Upper lobe of left lung (tissue), 6 donors: ENCODE results near the gene ANKRD65. TPM values are rescaled to one million over a fixed set of nuclear protein-coding genes. Genes with fewer than 3 reads are reported as not detected.
A peak's percentile ranks its signal among the peaks of the same experiment; 100 is the strongest.
"Not testable (repeated sequence)": the region's sequence is repeated elsewhere in the genome, so short reads cannot be mapped to it uniquely, and the experiment has no call there.

Source experiments
- ATAC-seq, 2 donors: fragments of 200-7000 bp; cut with Tn5 transposase; one replicate each; pipeline ENCODE4 v1.9.1; 2022; ENCODE audit warnings: mild to moderate bottlenecking in 2 of 2, moderate library complexity in 2 of 2; ENCODE audit not compliant: low FRiP score in 2 of 2
- DNase-seq, 2 donors: peaks; one replicate each; pipeline ENCODE4 v3.0.0-alpha.2; 2019 to 2020
- H3K27ac ChIP-seq, 4 donors: fragments of 200-600 bp; sonication (generic); one replicate each; pipeline ENCODE4 v1.5.1; 2016 to 2019
- H3K27me3 ChIP-seq, 4 donors: fragments of 200-600 bp; sonication (generic); one replicate each; pipeline ENCODE4 v1.5.1; 2017 to 2019
- H3K36me3 ChIP-seq, 4 donors: fragments of 200-600 bp; sonication (generic); one replicate each; pipeline ENCODE4 v1.5.1; 2016 to 2019
- H3K4me1 ChIP-seq, 4 donors: fragments of 200-600 bp; sonication (generic); one replicate each; pipeline ENCODE4 v1.5.1; 2018 to 2019
- H3K4me3 ChIP-seq, 4 donors: fragments of 200-600 bp; sonication (generic); one replicate each; pipeline ENCODE4 v1.5.1; 2017 to 2019; ENCODE audit warnings: mild to moderate bottlenecking in 2 of 4, moderate library complexity in 1 of 4
- H3K9me3 ChIP-seq, 4 donors: fragments of 200-600 bp; sonication (generic); one replicate each; pipeline ENCODE4 v1.5.1; 2018 to 2019
- EP300 ChIP-seq, 4 donors: sonication (generic); formaldehyde crosslinking; IDR thresholded peaks; one replicate each; pipeline ENCODE4 v1.5.1; 2017; ENCODE audit warnings: antibody characterized with exemption in 4 of 4, control low read depth in 2 of 4
- POLR2A ChIP-seq, 4 donors: fragments of 450-650 bp; IDR thresholded peaks; one replicate each; pipeline ENCODE4 v1.5.1; 2016 to 2017; ENCODE audit warnings: antibody characterized with exemption in 4 of 4, mild to moderate bottlenecking in 2 of 4
- POLR2AphosphoS5 ChIP-seq, 2 donors: sonication (generic); formaldehyde crosslinking; IDR thresholded peaks; one replicate each; pipeline ENCODE4 v1.5.1; 2017; ENCODE audit warnings: antibody characterized with exemption in 2 of 2
- WGBS, 2 donors: methylation state at CpG; one replicate each; pipeline ENCODE4 v1.1.5; 2017 to 2018; 5-methylcytosine and 5-hydroxymethylcytosine counted together
- total RNA-seq, 6 donors: library from RNA; depleted of rRNA in 4 of 6; stranded (reverse); fragments of >200 nt in 4 of 6; gene quantifications; one replicate each; pipeline versions ENCODE4 v1.1.0 to v1.2.1, GENCODE V29; 2016 to 2021
- TF ChIP-seq, protein P1 (sequence below), 6 experiments: fragments of 450-650 bp in 4 of 6; fragments of 200-600 bp in 2 of 6; sonication (generic) in 2 of 6; IDR thresholded peaks; one replicate each; pipeline ENCODE4 v1.5.1; 2016 to 2019; ENCODE audit warnings: antibody characterized with exemption in 6 of 6
- donor health status: DM: no; HTN: no; CAD: no; lungs with moderate emphysema.
- donor health status: DM: no; HTN: yes; CAD: no; lungs with severe emphysema.

Gene ANKRD65
- total RNA-seq, 6 donors from 2014 or later: 21.3 to 54.5 (median 34.7) TPM

DNA sequence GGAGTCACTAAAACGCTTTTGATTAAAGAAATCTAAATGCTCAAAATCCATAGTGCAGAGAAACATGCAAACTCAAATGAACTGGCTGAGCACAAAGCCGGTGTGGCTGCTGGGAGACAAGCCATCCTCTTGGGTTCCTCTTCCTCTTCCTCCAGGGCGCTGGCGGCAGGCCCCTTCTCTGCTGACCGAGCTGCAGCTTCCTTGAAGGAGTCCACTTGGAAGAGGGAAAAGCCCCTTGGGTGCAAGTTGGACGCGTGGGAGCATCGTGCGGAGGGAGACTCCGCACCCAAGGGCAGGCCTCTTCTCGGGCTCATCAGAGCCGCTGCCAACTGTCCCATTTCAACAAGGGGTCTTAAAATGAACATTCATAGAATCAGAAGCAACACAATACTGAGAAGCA lies 29.9 kb downstream of the ANKRD65 start:
- no peak overlapping the region for H3K4me3 ChIP-seq
- H3K36me3 ChIP-seq: peaks cover 82 to 100% (median 93%) of the 10 kb centered on the region in 4 donors
- H3K27ac ChIP-seq: peak overlapping the region in 1 of 4 donors; percentile 18
- no peaks in the 10 kb centered on the region for H3K27me3 ChIP-seq
- no peak for TF ChIP-seq EP300 (IDR thresholded peaks at IDR 0.05)
- no peak for TF ChIP-seq POLR2A (IDR thresholded peaks at IDR 0.05)
- TF ChIP-seq, protein P1, sequence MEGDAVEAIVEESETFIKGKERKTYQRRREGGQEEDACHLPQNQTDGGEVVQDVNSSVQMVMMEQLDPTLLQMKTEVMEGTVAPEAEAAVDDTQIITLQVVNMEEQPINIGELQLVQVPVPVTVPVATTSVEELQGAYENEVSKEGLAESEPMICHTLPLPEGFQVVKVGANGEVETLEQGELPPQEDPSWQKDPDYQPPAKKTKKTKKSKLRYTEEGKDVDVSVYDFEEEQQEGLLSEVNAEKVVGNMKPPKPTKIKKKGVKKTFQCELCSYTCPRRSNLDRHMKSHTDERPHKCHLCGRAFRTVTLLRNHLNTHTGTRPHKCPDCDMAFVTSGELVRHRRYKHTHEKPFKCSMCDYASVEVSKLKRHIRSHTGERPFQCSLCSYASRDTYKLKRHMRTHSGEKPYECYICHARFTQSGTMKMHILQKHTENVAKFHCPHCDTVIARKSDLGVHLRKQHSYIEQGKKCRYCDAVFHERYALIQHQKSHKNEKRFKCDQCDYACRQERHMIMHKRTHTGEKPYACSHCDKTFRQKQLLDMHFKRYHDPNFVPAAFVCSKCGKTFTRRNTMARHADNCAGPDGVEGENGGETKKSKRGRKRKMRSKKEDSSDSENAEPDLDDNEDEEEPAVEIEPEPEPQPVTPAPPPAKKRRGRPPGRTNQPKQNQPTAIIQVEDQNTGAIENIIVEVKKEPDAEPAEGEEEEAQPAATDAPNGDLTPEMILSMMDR (IDR thresholded peaks at IDR 0.05): no peak
- TF ChIP-seq POLR2AphosphoS5 (IDR thresholded peaks at IDR 0.05): no peak
- 80 to 85% methylated on average over 12 of the region's 12 CpGs for WGBS, 2 donors
- no peaks in the 10 kb centered on the region for H3K9me3 ChIP-seq
- H3K4me1 ChIP-seq: peaks cover 9 to 34% (median 12%) of the 10 kb centered on the region in 4 donors
- no peak for ATAC-seq
- DNase-seq: no peak

DNA sequence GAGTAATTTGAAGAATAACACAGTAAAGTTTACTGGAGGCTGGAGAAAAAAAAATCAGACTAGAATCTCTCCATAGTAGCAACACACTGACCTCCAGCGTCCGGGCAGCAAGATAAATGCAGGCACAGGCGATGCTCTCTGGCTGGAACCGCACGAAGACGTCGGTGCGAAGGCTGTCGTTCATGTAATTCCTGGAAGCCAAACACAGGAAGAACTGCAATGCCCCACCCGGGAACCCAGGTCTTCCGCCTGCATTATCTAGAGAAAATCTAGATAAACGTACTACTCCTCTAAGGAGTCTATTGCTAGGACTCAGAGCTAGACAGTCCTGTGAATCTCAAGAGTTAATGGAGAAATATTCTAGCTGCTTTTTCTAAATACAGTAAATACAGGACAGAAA lies 30.4 kb downstream of the ANKRD65 start:
- Histone ChIP-seq H3K4me3 (no peak overlapping the region), H3K36me3 (peaks cover 87 to 100% (median 94%) of the 10 kb centered on the region in 4 donors), H3K27me3 (no peaks in the 10 kb centered on the region), H3K9me3 (no peaks in the 10 kb centered on the region), H3K4me1 (peaks cover 9 to 34% (median 12%) of the 10 kb centered on the region in 4 donors), H3K27ac (peak overlapping the region in 2 of 4 donors; percentile 20 to 43)
- ATAC-seq (no peak), DNase-seq (no peak)
- TF ChIP-seq POLR2A (IDR thresholded peaks at IDR 0.05): no peak
- whole genome bisulfite sequencing, 2 donors: 70 to 97% methylated on average over 12 of the region's 12 CpGs

DNA sequence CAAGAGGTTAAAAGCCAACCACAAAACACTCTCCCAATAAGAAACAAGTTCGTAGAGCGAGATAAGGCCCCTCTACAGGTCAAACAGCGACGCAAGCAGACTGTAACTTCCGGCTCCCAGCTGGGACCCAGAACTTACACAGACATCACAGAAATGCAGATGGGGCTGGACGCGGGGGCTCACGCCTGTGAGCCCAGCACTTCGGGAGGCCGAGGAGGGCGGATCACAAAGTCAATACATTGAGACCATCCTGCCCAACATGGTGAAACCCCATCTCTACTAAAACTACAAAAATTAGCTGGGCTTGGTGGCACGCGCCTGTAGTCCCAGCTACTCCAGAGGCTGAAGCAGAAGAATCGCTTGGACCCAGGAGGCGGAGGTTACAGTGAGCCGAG lies 33.0 kb downstream of the ANKRD65 start:
- ATAC-seq (no peak), DNase-seq (no peak)

DNA sequence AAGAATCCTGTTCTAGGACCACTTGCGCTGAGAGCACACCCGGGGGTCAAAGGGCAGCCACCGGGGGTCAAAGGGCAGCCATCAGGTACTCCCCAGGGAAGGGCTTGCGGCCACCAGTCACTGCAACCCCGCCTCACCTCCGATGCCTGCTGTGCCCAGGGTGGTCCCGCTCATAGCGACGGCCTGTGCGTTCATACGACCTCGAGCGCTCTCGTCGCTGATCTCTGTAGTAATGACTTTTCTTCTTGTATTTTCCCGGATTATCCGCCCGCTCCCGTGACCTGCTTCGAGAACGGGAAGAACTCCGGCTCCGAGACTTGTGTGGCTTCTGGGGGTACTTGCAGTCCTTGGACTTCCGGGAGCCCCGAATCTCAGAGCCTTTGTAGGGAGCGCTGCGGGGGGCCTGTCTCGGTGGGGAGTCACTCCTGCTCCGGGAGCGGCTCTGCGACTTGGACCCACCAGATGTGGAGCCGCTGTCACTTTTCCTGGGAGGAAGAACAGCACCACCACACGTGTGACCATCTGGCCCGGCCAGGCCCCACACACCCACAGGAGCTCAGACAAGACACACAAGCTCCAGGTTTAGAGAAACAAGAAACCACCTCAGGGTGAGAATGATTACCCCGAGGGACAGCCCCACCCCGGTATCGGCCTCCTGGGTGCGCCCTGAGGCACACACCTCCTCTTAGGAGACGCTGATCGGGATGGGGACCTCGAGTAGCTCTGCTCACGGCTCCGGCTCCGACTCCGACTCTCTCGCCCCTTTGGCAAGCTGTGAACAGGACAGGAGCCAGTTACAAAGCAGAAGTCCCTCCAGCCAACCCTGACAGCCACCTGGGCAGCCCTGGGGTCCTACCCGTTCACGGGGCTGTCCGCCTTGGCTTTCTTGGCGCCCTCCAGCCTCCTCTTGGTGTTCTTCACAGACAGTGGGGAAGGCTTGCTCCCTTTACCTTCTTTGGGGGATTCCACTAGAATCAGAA lies 33.7 kb downstream of the ANKRD65 start:
- DNase-seq (no peak), ATAC-seq (peak in 1 of 2 donors; percentile 35)
- TF ChIP-seq POLR2AphosphoS5 (IDR thresholded peaks at IDR 0.05) (no peak), EP300 (IDR thresholded peaks at IDR 0.05) (no peak), POLR2A (IDR thresholded peaks at IDR 0.05) (no peak)
- TF ChIP-seq, protein P1 (IDR thresholded peaks at IDR 0.05): no peak
- H3K4me1 ChIP-seq: peaks cover 5 to 23% (median 12%) of the 10 kb centered on the region in 4 donors
- 96 to 97% methylated on average over 42 to 44 of the region's 50 CpGs for WGBS, 2 donors
- H3K27ac ChIP-seq: no peak overlapping the region
- H3K27me3 ChIP-seq: no peaks in the 10 kb centered on the region
- H3K4me3 ChIP-seq: no peak overlapping the region
- H3K36me3 ChIP-seq: peaks cover 67 to 79% (median 73%) of the 10 kb centered on the region in 4 donors
- no peaks in the 10 kb centered on the region for H3K9me3 ChIP-seq

More for the DNA sequence above, 33.0 kb downstream of the ANKRD65 start:
- Histone ChIP-seq H3K4me3 (no peak overlapping the region), H3K36me3 (peaks cover 74 to 86% (median 80%) of the 10 kb centered on the region in 4 donors), H3K27me3 (no peaks in the 10 kb centered on the region), H3K9me3 (no peaks in the 10 kb centered on the region), H3K27ac (no peak overlapping the region), H3K4me1 (peaks cover 8 to 30% (median 12%) of the 10 kb centered on the region in 4 donors)
- TF ChIP-seq EP300 (IDR thresholded peaks at IDR 0.05): no peak
- TF ChIP-seq, protein P1 (IDR thresholded peaks at IDR 0.05): no peak
- TF ChIP-seq POLR2A (IDR thresholded peaks at IDR 0.05): no peak
- no peak for TF ChIP-seq POLR2AphosphoS5 (IDR thresholded peaks at IDR 0.05)
- WGBS, 2 donors: 97% methylated on average over 16 of the region's 16 CpGs

DNA sequence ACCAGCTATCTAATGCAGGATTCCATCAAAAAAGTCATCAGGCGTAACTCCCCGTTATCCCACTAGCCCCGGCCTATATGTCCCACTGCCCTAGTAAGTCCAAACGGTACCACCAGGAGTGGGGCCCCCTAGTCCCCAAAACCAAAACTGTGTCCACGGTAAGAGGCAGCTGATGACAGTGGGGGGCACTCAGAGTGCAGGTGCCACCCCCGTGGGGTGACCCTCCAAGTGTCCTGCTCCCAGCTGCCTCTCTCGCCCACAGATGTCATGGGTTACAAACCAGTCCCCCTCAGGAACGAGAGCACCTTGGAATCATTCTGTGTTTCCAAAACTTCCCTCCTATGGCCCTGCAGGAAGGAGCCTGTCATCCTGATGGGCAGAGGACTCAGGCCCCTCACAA lies 35.1 kb downstream of the ANKRD65 start:
- Histone ChIP-seq H3K4me1 (peaks cover 5 to 14% (median 9%) of the 10 kb centered on the region in 4 donors), H3K27ac (no peak overlapping the region), H3K4me3 (no peak overlapping the region), H3K9me3 (no peaks in the 10 kb centered on the region), H3K27me3 (no peaks in the 10 kb centered on the region), H3K36me3 (peaks cover 54 to 73% (median 62%) of the 10 kb centered on the region in 4 donors)
- TF ChIP-seq POLR2A (IDR thresholded peaks at IDR 0.05): no peak
- no peak for TF ChIP-seq EP300 (IDR thresholded peaks at IDR 0.05)
- TF ChIP-seq, protein P1 (IDR thresholded peaks at IDR 0.05): no peak
- no peak for TF ChIP-seq POLR2AphosphoS5 (IDR thresholded peaks at IDR 0.05)
- 88 to 93% methylated on average over 8 of the region's 8 CpGs for WGBS, 2 donors
- DNase-seq (no peak), ATAC-seq (no peak)

DNA sequence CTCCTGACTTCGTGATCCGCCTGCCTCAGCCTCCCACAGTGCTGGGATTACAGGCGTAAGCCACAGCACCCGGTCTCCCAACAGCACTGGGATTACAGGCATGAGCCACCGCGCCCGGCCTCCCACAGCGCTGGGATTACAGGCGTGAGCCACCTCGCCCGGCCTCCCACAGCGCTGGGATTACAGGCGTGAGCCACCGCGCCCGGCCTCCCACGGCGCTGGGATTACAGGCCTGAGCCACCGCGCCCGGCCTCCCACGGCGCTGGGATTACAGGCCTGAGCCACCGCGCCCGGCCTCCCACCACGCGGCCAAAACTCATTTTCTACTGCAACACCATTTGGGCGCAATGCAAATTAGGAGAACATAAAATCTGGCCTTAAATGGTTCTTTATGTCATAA lies 35.7 kb downstream of the ANKRD65 start:
- H3K36me3 ChIP-seq: peaks cover 48 to 73% (median 56%) of the 10 kb centered on the region in 4 donors
- H3K9me3 ChIP-seq, H3K27ac ChIP-seq, ATAC-seq, H3K27me3 ChIP-seq, H3K4me1 ChIP-seq, H3K4me3 ChIP-seq, DNase-seq: not testable (repeated sequence)
- WGBS, 2 donors: 90 to 94% methylated on average over 28 to 29 of the region's 29 CpGs
